ENCODE data around the gene RMND1. TPM values are rescaled to one million over a fixed set of nuclear protein-coding genes. Genes with fewer than 3 reads are reported as not detected.

RMND1 gene
- total and polyA plus RNA-seq, 9 of the 15 experiments (the other 6 are each of a cell fraction or from before 2014, with no cell fraction given) = 26.9 to 47.8 (median 36.2) TPM

GRCh38 chr6:151385177-151385576 is 66.7 kb downstream of the RMND1 start (continued):
- no peak for TF ChIP-seq MLLT1 (IDR thresholded peaks at IDR 0.05)
- no peak for TF ChIP-seq PURB (CRISPR knock-in tag; IDR thresholded peaks at IDR 0.05; ENCODE audit: low read depth)
- TF ChIP-seq ARID1B (IDR thresholded peaks at IDR 0.05) = 0 out of 2 replicates have a peak, but pooled peaks have one; percentile 12
- TF ChIP-seq ELF2 (CRISPR knock-in tag; IDR thresholded peaks at IDR 0.05) = no peak
- peak in 1 of 2 experiments; percentile 45; a peak in 2 of 4 replicates for TF ChIP-seq MNT (conservative IDR thresholded peaks at IDR 0.05)
- no peak for TF ChIP-seq YY1 (IDR thresholded peaks at IDR 0.05; ENCODE audit: borderline replicate concordance in 1 of 3, control insufficient read depth in 1 of 3, extremely low read depth in 1 of 3, insufficient read depth in 3 of 3, insufficient read length in 1 of 3, insufficient replicate concordance in 2 of 3, low read depth in 1 of 3, low read length in 2 of 3)

GRCh38 chr6:151384151-151384550 is 67.8 kb downstream of the RMND1 start:
- Histone ChIP-seq H3K4me2 (ENCODE audit: insufficient read depth, low read length) (no peak overlapping the region), H3K4me3 (no peak overlapping the region), H3K4me1 (replicated peaks in 1 of 2; ENCODE audit: control insufficient read depth in 2 of 2, insufficient read depth in 2 of 2, low read length in 2 of 2) (peaks cover 3 to 25% of the 10 kb centered on the region in 2 experiments; a peak in 4 of 5 replicates), H3K27ac (ENCODE audit: extremely low read depth, low read depth, low read length) (no peak overlapping the region), H3K9me3 (replicated peaks; ENCODE audit: control insufficient read depth, insufficient read depth, low read depth, low read length) (no peaks in the 10 kb centered on the region), H3K36me3 (ENCODE audit: control insufficient read depth, insufficient read depth, low read length) (peaks cover 23% of the 10 kb centered on the region), H3K9ac (ENCODE audit: insufficient read depth in 1 of 2, low read depth in 2 of 2, low read length in 2 of 2) (no peak overlapping the region), H3K9me1 (ENCODE audit: control insufficient read depth, insufficient read depth, low read length) (no peaks in the 10 kb centered on the region), H3K79me2 (ENCODE audit: control insufficient read depth, insufficient read depth, low read length) (peaks cover 65% of the 10 kb centered on the region), H4K20me1 (replicated peaks; ENCODE audit: control insufficient read depth, insufficient read depth, low read length) (no peaks in the 10 kb centered on the region), H2AFZ (ENCODE audit: low read depth, low read length) (no peak overlapping the region), H3K27me3 (ENCODE audit: control insufficient read depth in 2 of 2, insufficient read depth in 2 of 2, low read length in 2 of 2) (no peaks in the 10 kb centered on the region)
- DNase-seq (ENCODE audit: extremely low read depth in 1 of 4, low spot score in 3 of 4) (no peak), ATAC-seq (no peak), FAIRE-seq (no peak)
- WGBS (ENCODE audit: insufficient coverage, low coverage, missing lambda C conversion rate) = 55% methylated on average over 5 of the region's 5 CpGs
- no TSS peak for BruUV-seq (replicated peaks)
- ChIA-PET CTCF (ENCODE audit: low intra/inter-chr PET ratio) (no interaction called here), POLR2A (interaction anchor here (0.7 to 1.1 kb wide), 2 partner anchors 60 to 241 kb away, joined by 3 to 4 read pairs; no protein-coding TSS in a partner anchor)
- in situ Hi-C loops (cut with MboI) (no loop called here), intact Hi-C loops (cut with micrococcal nuclease) (no loop called here)
- TF ChIP-seq ZNF584 (CRISPR knock-in tag; IDR thresholded peaks at IDR 0.05; ENCODE audit: low read depth) = no peak
- no peak for TF ChIP-seq SMARCB1 (IDR thresholded peaks at IDR 0.05; ENCODE audit: insufficient read length, low read depth)
- no peak for TF ChIP-seq CEBPZ (IDR thresholded peaks at IDR 0.05; ENCODE audit: borderline replicate concordance, low read depth, low read length)
- TF ChIP-seq PRMT5 (CRISPR knock-in tag; IDR thresholded peaks at IDR 0.05) = no peak
- TF ChIP-seq ZNF165 (CRISPR knock-in tag; IDR thresholded peaks at IDR 0.05; ENCODE audit: borderline replicate concordance) = no peak
- TF ChIP-seq DLX4 (CRISPR knock-in tag; IDR thresholded peaks at IDR 0.05) = no peak
- no peak for TF ChIP-seq TBL1XR1 (IDR thresholded peaks at IDR 0.05; ENCODE audit: low read length in 2 of 2)

All from K562 (cell line).